HL-60 (cell line): Measurements from ENCODE around the gene MLYCD.

Source experiments
- CTCF ChIP-seq: IDR thresholded peaks from one replicate; pipeline ENCODE4 v1.5.1; 2011; ENCODE audit warnings: low read length, control low read depth, inconsistent platforms; ENCODE audit not compliant: insufficient read depth
- GABPA ChIP-seq: IDR thresholded peaks from 2 replicates; pipeline ENCODE4 v1.6.1; 2012; ENCODE audit warnings: low read depth
- POLR2AphosphoS5 ChIP-seq: IDR thresholded peaks from 2 replicates; pipeline ENCODE4 v1.6.1; 2012; ENCODE audit warnings: low read depth
- REST ChIP-seq: IDR thresholded peaks from 2 replicates; pipeline ENCODE4 v1.6.1; 2012; ENCODE audit warnings: low read depth; ENCODE audit not compliant: insufficient replicate concordance
- SPI1 ChIP-seq: IDR thresholded peaks from 2 replicates; pipeline ENCODE4 v1.6.1; 2012; ENCODE audit warnings: low read depth, mild to moderate bottlenecking, borderline replicate concordance

GRCh38 chr16:83951544-83951943 lies 52.6 kb downstream of the MLYCD start:
- TF ChIP-seq CTCF, result no peak
- no peak for TF ChIP-seq POLR2AphosphoS5
- no peak for TF ChIP-seq GABPA
- TF ChIP-seq SPI1, result no peak
- no peak for TF ChIP-seq REST
